ENCODE results near the gene GNAS-AS1.

Gene GNAS-AS1

DNA sequence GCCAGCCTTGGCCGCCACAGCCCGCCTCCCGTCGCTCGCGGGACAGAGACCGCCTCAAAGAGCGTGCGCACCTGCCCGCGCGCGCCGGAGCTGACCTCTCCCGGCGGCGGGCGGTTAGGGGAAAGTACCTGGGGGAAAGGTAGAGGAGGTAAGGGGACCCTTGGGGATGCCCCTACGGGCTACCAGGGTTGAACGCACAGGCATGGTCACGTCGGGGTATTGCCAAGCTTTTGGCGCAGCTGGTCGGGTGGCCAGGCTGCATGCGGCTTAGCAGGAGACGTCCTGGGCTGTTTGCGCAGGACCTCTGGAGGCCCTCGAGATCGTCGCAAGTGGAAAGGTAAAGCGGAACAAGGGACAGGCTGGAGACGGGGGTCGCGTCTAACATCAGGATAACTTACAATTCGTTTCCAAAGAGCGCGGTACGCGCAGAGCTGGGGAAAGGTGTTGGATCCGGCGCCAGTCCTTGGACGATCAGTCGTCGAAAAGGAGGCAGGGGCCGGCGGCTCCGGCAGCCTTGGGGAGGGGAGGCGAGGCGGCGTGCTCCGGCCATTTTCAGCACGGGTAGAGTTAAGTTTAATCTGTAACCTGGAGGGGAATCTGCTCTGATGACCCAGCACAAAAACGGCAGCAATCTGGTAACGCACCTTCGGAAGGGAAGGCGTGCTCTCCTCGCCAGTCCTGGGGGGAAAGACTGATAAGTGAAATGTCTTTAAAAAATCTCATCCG, 9.0 kb downstream of the GNAS-AS1 start:
- no peak overlapping the region for H3K27ac ChIP-seq (ENCODE audit: low read length, poor library complexity, severe bottlenecking)
- no peak overlapping the region for H2BK120ac ChIP-seq (ENCODE audit: low read depth, low read length)
- no peak overlapping the region for H3K23ac ChIP-seq (ENCODE audit: low read length in 2 of 2)
- no peak overlapping the region for H3K9ac ChIP-seq (ENCODE audit: low read length)
- no peak overlapping the region for H2AK5ac ChIP-seq (ENCODE audit: low read length, severe bottlenecking)
- H3K4me3 ChIP-seq (ENCODE audit: insufficient read depth in 1 of 2, low read depth in 1 of 2, low read length in 2 of 2), result no peak overlapping the region
- no peak overlapping the region for H3K4ac ChIP-seq (ENCODE audit: low read depth in 1 of 2, low read length in 2 of 2)
- peaks cover 8% of the 10 kb centered on the region for H3K4me1 ChIP-seq (ENCODE audit: control insufficient read depth, insufficient read depth, low read depth, low read length)
- DNase-seq, result no peak
- H3K18ac ChIP-seq (ENCODE audit: low read depth in 1 of 2, low read length in 2 of 2), result no peak overlapping the region
- no peaks in the 10 kb centered on the region for H3K9me3 ChIP-seq (ENCODE audit: control insufficient read depth, low read length)
- peaks cover 17% of the 10 kb centered on the region for H3K79me1 ChIP-seq (replicated peaks; ENCODE audit: low read length, poor library complexity, severe bottlenecking)
- WGBS, result 67% methylated on average over 58 of the region's 58 CpGs
- peaks cover 0 to 26% of the 10 kb centered on the region in 2 experiments for H3K36me3 ChIP-seq (ENCODE audit: control insufficient read depth in 1 of 2, insufficient read depth in 2 of 2, low read depth in 1 of 2, low read length in 2 of 2)
- H2BK5ac ChIP-seq (ENCODE audit: low read depth, low read length, poor library complexity, severe bottlenecking), result no peak overlapping the region
- H3K14ac ChIP-seq (ENCODE audit: low read length in 2 of 2), result no peak overlapping the region
- H2BK15ac ChIP-seq (ENCODE audit: low read depth, poor library complexity, severe bottlenecking), result no peak overlapping the region
- H3K27me3 ChIP-seq (ENCODE audit: control insufficient read depth in 1 of 2, insufficient read depth in 1 of 2, low read length in 2 of 2), result peaks cover 53% of the 10 kb centered on the region in 2 experiments
- no peak overlapping the region for H4K8ac ChIP-seq (ENCODE audit: low read length)
- H2BK12ac ChIP-seq (ENCODE audit: low read length in 2 of 2), result no peak overlapping the region
- H4K91ac ChIP-seq (ENCODE audit: low read length), result no peak overlapping the region
- H2AFZ ChIP-seq (ENCODE audit: low read depth, low read length), result no peak overlapping the region
- H3K4me2 ChIP-seq (ENCODE audit: low read length, poor library complexity, severe bottlenecking), result no peak overlapping the region

DNA sequence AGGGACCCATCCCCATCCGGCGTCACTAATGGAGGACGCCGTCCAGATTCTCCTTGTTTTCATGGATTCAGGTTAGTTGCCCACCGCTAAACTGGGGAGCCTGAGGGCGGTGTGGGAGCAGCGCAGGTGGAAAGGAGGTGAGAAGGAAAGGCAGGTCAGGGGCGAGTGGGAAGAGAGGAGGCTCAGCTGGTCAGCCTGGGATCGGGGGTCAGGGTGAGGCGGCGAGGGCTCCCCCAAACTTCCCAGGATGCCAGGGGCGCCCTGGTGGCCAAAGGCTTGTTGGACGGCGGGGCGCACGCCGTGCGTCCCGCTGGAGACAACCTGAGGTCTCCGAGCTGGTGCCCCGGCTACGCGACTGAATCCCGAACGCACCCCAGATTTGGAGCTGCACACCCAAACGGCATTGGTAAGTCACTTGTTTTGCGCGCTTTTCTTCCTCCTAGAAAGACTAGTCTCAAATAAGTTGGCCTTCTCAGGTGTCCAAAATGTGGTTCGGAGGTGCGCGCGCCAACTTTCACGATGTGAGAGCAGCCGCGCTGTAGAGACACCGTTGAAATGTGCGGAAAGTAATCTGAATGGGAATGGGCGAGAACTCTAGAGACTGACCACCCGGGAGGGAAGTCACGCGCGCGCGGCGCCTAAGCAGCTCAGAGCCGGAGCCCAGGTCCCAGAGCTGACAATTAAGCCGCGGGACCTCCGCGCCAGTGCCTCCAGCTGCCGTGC, 9.7 kb downstream of the GNAS-AS1 start:
- Histone ChIP-seq H3K79me1 (replicated peaks; ENCODE audit: low read length, poor library complexity, severe bottlenecking) (peaks cover 18% of the 10 kb centered on the region), H3K18ac (ENCODE audit: low read depth in 1 of 2, low read length in 2 of 2) (no peak overlapping the region), H3K4me3 (ENCODE audit: insufficient read depth in 1 of 2, low read depth in 1 of 2, low read length in 2 of 2) (no peak overlapping the region), H3K9me3 (ENCODE audit: control insufficient read depth, low read length) (no peaks in the 10 kb centered on the region), H3K27ac (ENCODE audit: low read length, poor library complexity, severe bottlenecking) (no peak overlapping the region), H4K91ac (ENCODE audit: low read length) (no peak overlapping the region), H4K8ac (ENCODE audit: low read length) (no peak overlapping the region), H2BK15ac (ENCODE audit: low read depth, poor library complexity, severe bottlenecking) (no peak overlapping the region), H2BK120ac (ENCODE audit: low read depth, low read length) (no peak overlapping the region), H3K23ac (ENCODE audit: low read length in 2 of 2) (no peak overlapping the region), H3K9ac (ENCODE audit: low read length) (no peak overlapping the region), H3K14ac (ENCODE audit: low read length in 2 of 2) (no peak overlapping the region), H2BK5ac (ENCODE audit: low read depth, low read length, poor library complexity, severe bottlenecking) (no peak overlapping the region), H2AFZ (ENCODE audit: low read depth, low read length) (no peak overlapping the region), H3K4ac (ENCODE audit: low read depth in 1 of 2, low read length in 2 of 2) (no peak overlapping the region), H3K4me1 (ENCODE audit: control insufficient read depth, insufficient read depth, low read depth, low read length) (peaks cover 8% of the 10 kb centered on the region), H3K36me3 (ENCODE audit: control insufficient read depth in 1 of 2, insufficient read depth in 2 of 2, low read depth in 1 of 2, low read length in 2 of 2) (peaks cover 0 to 26% of the 10 kb centered on the region in 2 experiments), H2BK12ac (ENCODE audit: low read length in 2 of 2) (no peak overlapping the region), H3K4me2 (ENCODE audit: low read length, poor library complexity, severe bottlenecking) (no peak overlapping the region), H2AK5ac (ENCODE audit: low read length, severe bottlenecking) (no peak overlapping the region), H3K27me3 (ENCODE audit: control insufficient read depth in 1 of 2, insufficient read depth in 1 of 2, low read length in 2 of 2) (peaks cover 46 to 51% of the 10 kb centered on the region in 2 experiments)
- DNase-seq, result no peak
- 51% methylated on average over 51 of the region's 51 CpGs for WGBS

DNA sequence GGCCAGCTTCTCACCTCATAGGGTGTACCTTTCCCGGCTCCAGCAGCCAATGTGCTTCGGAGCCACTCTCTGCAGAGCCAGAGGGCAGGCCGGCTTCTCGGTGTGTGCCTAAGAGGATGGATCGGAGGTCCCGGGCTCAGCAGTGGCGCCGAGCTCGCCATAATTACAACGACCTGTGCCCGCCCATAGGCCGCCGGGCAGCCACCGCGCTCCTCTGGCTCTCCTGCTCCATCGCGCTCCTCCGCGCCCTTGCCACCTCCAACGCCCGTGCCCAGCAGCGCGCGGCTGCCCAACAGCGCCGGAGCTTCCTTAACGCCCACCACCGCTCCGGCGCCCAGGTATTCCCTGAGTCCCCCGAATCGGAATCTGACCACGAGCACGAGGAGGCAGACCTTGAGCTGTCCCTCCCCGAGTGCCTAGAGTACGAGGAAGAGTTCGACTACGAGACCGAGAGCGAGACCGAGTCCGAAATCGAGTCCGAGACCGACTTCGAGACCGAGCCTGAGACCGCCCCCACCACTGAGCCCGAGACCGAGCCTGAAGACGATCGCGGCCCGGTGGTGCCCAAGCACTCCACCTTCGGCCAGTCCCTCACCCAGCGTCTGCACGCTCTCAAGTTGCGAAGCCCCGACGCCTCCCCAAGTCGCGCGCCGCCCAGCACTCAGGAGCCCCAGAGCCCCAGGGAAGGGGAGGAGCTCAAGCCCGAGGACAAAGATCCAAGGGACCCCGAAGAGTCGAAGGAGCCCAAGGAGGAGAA, 10.5 kb downstream of the GNAS-AS1 start:
- Histone ChIP-seq H2BK15ac (ENCODE audit: low read depth, poor library complexity, severe bottlenecking) (no peak overlapping the region), H2AFZ (ENCODE audit: low read depth, low read length) (no peak overlapping the region), H3K9me3 (ENCODE audit: control insufficient read depth, low read length) (no peaks in the 10 kb centered on the region), H3K18ac (ENCODE audit: low read depth in 1 of 2, low read length in 2 of 2) (no peak overlapping the region), H3K27ac (ENCODE audit: low read length, poor library complexity, severe bottlenecking) (no peak overlapping the region), H2BK120ac (ENCODE audit: low read depth, low read length) (no peak overlapping the region), H3K79me1 (replicated peaks; ENCODE audit: low read length, poor library complexity, severe bottlenecking) (peaks cover 15% of the 10 kb centered on the region), H3K4ac (ENCODE audit: low read depth in 1 of 2, low read length in 2 of 2) (no peak overlapping the region), H3K4me1 (ENCODE audit: control insufficient read depth, insufficient read depth, low read depth, low read length) (peaks cover 8% of the 10 kb centered on the region), H3K23ac (ENCODE audit: low read length in 2 of 2) (no peak overlapping the region), H3K9ac (ENCODE audit: low read length) (no peak overlapping the region), H3K4me3 (ENCODE audit: insufficient read depth in 1 of 2, low read depth in 1 of 2, low read length in 2 of 2) (peak overlapping the region in 1 of 2 experiments; percentile 24), H3K36me3 (ENCODE audit: control insufficient read depth in 1 of 2, insufficient read depth in 2 of 2, low read depth in 1 of 2, low read length in 2 of 2) (peaks cover 0 to 26% of the 10 kb centered on the region in 2 experiments), H3K4me2 (ENCODE audit: low read length, poor library complexity, severe bottlenecking) (peak overlapping the region; percentile 60), H4K8ac (ENCODE audit: low read length) (no peak overlapping the region), H2AK5ac (ENCODE audit: low read length, severe bottlenecking) (no peak overlapping the region), H4K91ac (ENCODE audit: low read length) (no peak overlapping the region), H3K27me3 (ENCODE audit: control insufficient read depth in 1 of 2, insufficient read depth in 1 of 2, low read length in 2 of 2) (peaks cover 42 to 48% of the 10 kb centered on the region in 2 experiments), H2BK12ac (ENCODE audit: low read length in 2 of 2) (no peak overlapping the region), H2BK5ac (ENCODE audit: low read depth, low read length, poor library complexity, severe bottlenecking) (no peak overlapping the region), H3K14ac (ENCODE audit: low read length in 2 of 2) (no peak overlapping the region)
- DNase-seq, result no peak
- WGBS, result 62% methylated on average over 67 of the region's 67 CpGs

DNA sequence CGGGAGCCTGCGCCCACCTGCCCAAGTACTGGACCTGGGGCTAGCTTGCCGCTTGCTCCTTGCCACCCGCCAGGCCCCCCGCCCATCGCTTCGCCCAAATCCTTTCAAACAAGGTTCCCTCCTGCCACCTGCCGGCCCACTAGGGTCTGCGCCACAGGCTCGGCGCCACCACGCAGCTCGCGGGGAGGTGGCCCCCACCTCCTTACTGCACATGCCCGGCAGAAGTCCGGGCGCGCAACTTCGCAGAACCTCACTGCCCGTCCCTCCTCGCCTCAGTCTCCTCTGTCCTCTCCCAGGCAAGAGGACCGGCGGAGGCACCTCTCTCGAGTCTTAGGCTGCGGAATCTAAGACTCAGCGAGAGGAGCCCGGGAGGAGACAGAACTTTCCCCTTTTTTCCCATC, 11.2 kb downstream of the GNAS-AS1 start:
- Histone ChIP-seq H3K9me3 (ENCODE audit: control insufficient read depth, low read length) (no peaks in the 10 kb centered on the region), H3K27ac (ENCODE audit: low read length, poor library complexity, severe bottlenecking) (no peak overlapping the region), H3K14ac (ENCODE audit: low read length in 2 of 2) (no peak overlapping the region), H3K79me1 (replicated peaks; ENCODE audit: low read length, poor library complexity, severe bottlenecking) (peaks cover 15% of the 10 kb centered on the region), H3K4me2 (ENCODE audit: low read length, poor library complexity, severe bottlenecking) (peak overlapping the region; percentile 60), H4K91ac (ENCODE audit: low read length) (no peak overlapping the region), H3K4me3 (ENCODE audit: insufficient read depth in 1 of 2, low read depth in 1 of 2, low read length in 2 of 2) (peak overlapping the region in 1 of 2 experiments; percentile 24), H2BK15ac (ENCODE audit: low read depth, poor library complexity, severe bottlenecking) (no peak overlapping the region), H3K9ac (ENCODE audit: low read length) (no peak overlapping the region), H3K4ac (ENCODE audit: low read depth in 1 of 2, low read length in 2 of 2) (no peak overlapping the region), H2AFZ (ENCODE audit: low read depth, low read length) (no peak overlapping the region), H3K4me1 (ENCODE audit: control insufficient read depth, insufficient read depth, low read depth, low read length) (peaks cover 8% of the 10 kb centered on the region), H2BK5ac (ENCODE audit: low read depth, low read length, poor library complexity, severe bottlenecking) (no peak overlapping the region), H2BK12ac (ENCODE audit: low read length in 2 of 2) (no peak overlapping the region), H2BK120ac (ENCODE audit: low read depth, low read length) (no peak overlapping the region), H3K36me3 (ENCODE audit: control insufficient read depth in 1 of 2, insufficient read depth in 2 of 2, low read depth in 1 of 2, low read length in 2 of 2) (peaks cover 0 to 26% of the 10 kb centered on the region in 2 experiments), H3K27me3 (ENCODE audit: control insufficient read depth in 1 of 2, insufficient read depth in 1 of 2, low read length in 2 of 2) (peaks cover 42 to 48% of the 10 kb centered on the region in 2 experiments), H3K18ac (ENCODE audit: low read depth in 1 of 2, low read length in 2 of 2) (no peak overlapping the region), H3K23ac (ENCODE audit: low read length in 2 of 2) (no peak overlapping the region), H2AK5ac (ENCODE audit: low read length, severe bottlenecking) (no peak overlapping the region), H4K8ac (ENCODE audit: low read length) (no peak overlapping the region)
- DNase-seq, result no peak
- 67% methylated on average over 26 of the region's 27 CpGs for WGBS
